H1 (cell line): ENCODE data around the gene BPIFB3. TPM values are rescaled to one million over a fixed set of nuclear protein-coding genes. Genes with fewer than 3 reads are reported as not detected.

Experiments used
- ASH2L ChIP-seq: fragments of 200-600, 300-600 bp; sonication (generic); IDR thresholded peaks from one replicate; pipeline ENCODE4 v1.7.1; 2017; ENCODE audit warnings: low read length
- ATF2 ChIP-seq: IDR thresholded peaks from 2 replicates; pipeline ENCODE4 v1.6.1; 2012; ENCODE audit warnings: low read length, inconsistent platforms
- CHD2 ChIP-seq: IDR thresholded peaks from 2 replicates; pipeline ENCODE4 v1.6.1; 2012; ENCODE audit warnings: low read length, improper control_type of control experiment
- CHD7 ChIP-seq: fragments of 300-600 bp; sonication (generic); IDR thresholded peaks from 2 replicates; pipeline ENCODE4 v1.7.1; 2012; ENCODE audit warnings: low read length, moderate library complexity, mild to moderate bottlenecking, inconsistent platforms; ENCODE audit not compliant: insufficient replicate concordance
- CREB1 ChIP-seq: IDR thresholded peaks from 2 replicates; pipeline ENCODE4 v1.6.1; 2012; ENCODE audit warnings: inconsistent platforms
- EZH2 ChIP-seq: fragments of 200-600 bp; sonication (generic); IDR thresholded peaks from 2 replicates; pipeline ENCODE4 v1.7.1; 2012; ENCODE audit warnings: low read depth, mild to moderate bottlenecking, moderate library complexity, low read length, inconsistent platforms; ENCODE audit not compliant: severe bottlenecking
- JUND ChIP-seq: IDR thresholded peaks from 2 replicates; pipeline ENCODE4 v1.6.1; 2011; ENCODE audit warnings: mild to moderate bottlenecking, improper control_type of control experiment, low read length
- RBBP5 ChIP-seq: IDR thresholded peaks from 2 replicates; pipeline ENCODE4 v1.7.1; 2012; ENCODE audit warnings: low read depth, mild to moderate bottlenecking, inconsistent platforms, low read length, moderate library complexity, borderline replicate concordance
- USF2 ChIP-seq: IDR thresholded peaks from 2 replicates; pipeline ENCODE4 v1.6.1; 2011; ENCODE audit warnings: low read length, improper control_type of control experiment
- polyA plus RNA-seq, 7 experiments: library from polyadenylated mRNA; depleted of rRNA in 3 of 7; stranded (reverse) in 5 of 7; unstranded in 2 of 7; fragments of >200 nt in 5 of 7; fragments of 200-250 nt in 2 of 7; gene quantifications; 1 replicate in 5 of 7; 2 replicates in 1 of 7; 4 replicates in 1 of 7; pipeline versions ENCODE4 v1.2.1 to v1.2.3, GENCODE V29; 2011 to 2013; ENCODE audit warnings: missing spikeins in 2 of 7, mixed read lengths in 2 of 7
- total RNA-seq: library from RNA; stranded (reverse); fragmentation: NEBNext Ultra II Directional; extraction: Animal tissue kit (Norgen Biotek cat#: 25700); gene quantifications from 2 replicates; pipeline ENCODE4 v1.2.1, GENCODE V29; 2021

The BPIFB3 gene
- total and polyA plus RNA-seq, 2 of the 8 experiments (the other 6 are each of a cell fraction or from before 2014, with no cell fraction given): not detected

- no peak for TF ChIP-seq CHD7
- no peak for TF ChIP-seq RBBP5
- no peak for TF ChIP-seq ATF2
- no peak for TF ChIP-seq USF2
- no peak for TF ChIP-seq ASH2L
- no peak for TF ChIP-seq CREB1
- TF ChIP-seq EZH2: no peak
- no peak for TF ChIP-seq JUND
- TF ChIP-seq CHD2: no peak
These were observed 43.6 kb upstream of the BPIFB3 start (continued) for GRCh38 chr20:33010133-33010504.
